Thoracic aorta (tissue), 2 donors: Measurements from ENCODE around the gene ABTB2. TPM values are rescaled to one million over a fixed set of nuclear protein-coding genes. Genes with fewer than 3 reads are reported as not detected.

Source experiments
- ATAC-seq: fragments of 150-250 bp; one replicate; pipeline ENCODE4 v1.8.0; 2017; ENCODE audit warnings: low read depth; ENCODE audit not compliant: insufficient number of reproducible peaks, low FRiP score
- DNase-seq: peaks from one replicate; pipeline ENCODE4 v3.0.0-alpha.2; 2020; ENCODE audit warnings: low spot score
- H3K27ac ChIP-seq, 2 donors: fragments of 200-600 bp; sonication (generic); 1 replicate in 1 of 2; 2 replicates in 1 of 2; pipeline ENCODE4 v1.5.1; 2016; ENCODE audit warnings: mild to moderate bottlenecking in 2 of 2, moderate library complexity in 2 of 2
- H3K27me3 ChIP-seq: fragments of 200-600 bp; sonication (generic); replicated peaks from 2 replicates; pipeline ENCODE4 v1.6.0; 2016; ENCODE audit warnings: mild to moderate bottlenecking; ENCODE audit not compliant: insufficient read depth
- H3K36me3 ChIP-seq: fragments of 200-600 bp; sonication (generic); one replicate; pipeline ENCODE4 v1.5.1; 2016
- H3K4me1 ChIP-seq, 2 donors: fragments of 200-600 bp; sonication (generic); 1 replicate in 1 of 2; 2 replicates in 1 of 2; pipeline versions ENCODE4 v1.5.1 to v1.6.0; 2016; ENCODE audit warnings: low read depth in 2 of 2, mild to moderate bottlenecking in 1 of 2; ENCODE audit not compliant: control insufficient read depth in 1 of 2
- H3K4me3 ChIP-seq: fragments of 200-600 bp; sonication (generic); 2 replicates; pipeline ENCODE4 v1.5.1; 2016; ENCODE audit warnings: mild to moderate bottlenecking
- H3K9me3 ChIP-seq: fragments of 200-600 bp; sonication (generic); 2 replicates; pipeline ENCODE4 v1.5.1; 2016
- CTCF ChIP-seq: fragments of 200-600 bp; sonication (generic); IDR thresholded peaks from one replicate; pipeline ENCODE4 v1.5.1; 2019; ENCODE audit warnings: antibody characterized with exemption
- total RNA-seq, 2 donors: library from RNA; depleted of rRNA; stranded (reverse); fragments of >200 nt; gene quantifications; one replicate each; pipeline versions ENCODE4 v1.1.0 to v1.2.3, GENCODE V29; 2016

The ABTB2 gene
- total RNA-seq, 2 donors from 2014 or later: 12.3 to 31.0 TPM

GRCh38 chr11:34343686-34344085 is 14.1 kb downstream of the ABTB2 start:
- Histone ChIP-seq H3K27me3 (no peaks in the 10 kb centered on the region), H3K4me1 (peaks cover 39 to 88% of the 10 kb centered on the region in 2 donors), H3K36me3 (no peaks in the 10 kb centered on the region), H3K27ac (peak overlapping the region; percentile 82 to 91), H3K9me3 (no peaks in the 10 kb centered on the region), H3K4me3 (no peak overlapping the region)
- no peak for TF ChIP-seq CTCF
- ATAC-seq (no peak), DNase-seq (no peak)

GRCh38 chr11:34343153-34343552 is 14.7 kb downstream of the ABTB2 start:
- Histone ChIP-seq H3K4me3 (no peak overlapping the region), H3K9me3 (no peaks in the 10 kb centered on the region), H3K36me3 (no peaks in the 10 kb centered on the region), H3K27ac (peak overlapping the region; percentile 82 to 91), H3K27me3 (no peaks in the 10 kb centered on the region), H3K4me1 (peaks cover 34 to 83% of the 10 kb centered on the region in 2 donors)
- TF ChIP-seq CTCF: no peak
- ATAC-seq (no peak), DNase-seq (no peak)

GRCh38 chr11:34341931-34342533 is 15.8 kb downstream of the ABTB2 start:
- no peaks in the 10 kb centered on the region for H3K27me3 ChIP-seq
- no peak for DNase-seq
- peak overlapping the region; percentile 68 to 70 for H3K27ac ChIP-seq
- no peak for TF ChIP-seq CTCF
- ATAC-seq: no peak
- no peaks in the 10 kb centered on the region for H3K36me3 ChIP-seq
- no peaks in the 10 kb centered on the region for H3K9me3 ChIP-seq
- peak overlapping the region; percentile 15 for H3K4me3 ChIP-seq
- peaks cover 26 to 72% of the 10 kb centered on the region in 2 donors for H3K4me1 ChIP-seq

GRCh38 chr11:34341096-34341495 is 16.7 kb downstream of the ABTB2 start:
- Histone ChIP-seq H3K9me3 (no peaks in the 10 kb centered on the region), H3K27me3 (no peaks in the 10 kb centered on the region), H3K4me1 (peaks cover 24 to 62% of the 10 kb centered on the region in 2 donors), H3K4me3 (no peak overlapping the region), H3K27ac (peak overlapping the region; percentile 68 to 70), H3K36me3 (no peaks in the 10 kb centered on the region)
- DNase-seq (no peak), ATAC-seq (no peak)
- TF ChIP-seq CTCF: no peak

- no peaks in the 10 kb centered on the region for H3K27me3 ChIP-seq
- ATAC-seq (no peak), DNase-seq (no peak)
- H3K4me3 ChIP-seq: no peak overlapping the region
- peak overlapping the region; percentile 68 to 70 for H3K27ac ChIP-seq
- TF ChIP-seq CTCF: no peak
- H3K4me1 ChIP-seq: peaks cover 22 to 58% of the 10 kb centered on the region in 2 donors
- H3K36me3 ChIP-seq: no peaks in the 10 kb centered on the region
- no peaks in the 10 kb centered on the region for H3K9me3 ChIP-seq
Observed at GRCh38 chr11:34340653-34341052, 17.2 kb downstream of the ABTB2 start.
